ENCODE results near the gene LMBRD1.
"Not testable (repeated sequence)": the region's sequence is repeated elsewhere in the genome, so short reads cannot be mapped to it uniquely, and the experiment has no call there.

Gene LMBRD1

GRCh38 chr6:69812746-69813427 is 16.1 kb upstream of the LMBRD1 start:
- H3K27ac ChIP-seq, result no peak overlapping the region
- H3K4me3 ChIP-seq, result no peak overlapping the region
- H3K9ac ChIP-seq (ENCODE audit: insufficient read length), result no peak overlapping the region
- DNase-seq (ENCODE audit: low read depth, low spot score), result no peak
- TF ChIP-seq POLR2AphosphoS5 (IDR thresholded peaks at IDR 0.05; ENCODE audit: borderline replicate concordance, low read depth, low read length) (no peak), FOXP2 (optimal IDR thresholded peaks at IDR 0.05; ENCODE audit: control extremely low read depth, extremely low read length, insufficient read depth) (no peak), EZH2 (IDR thresholded peaks at IDR 0.05) (no peak)
- H3K9me3 ChIP-seq (ENCODE audit: low read depth, low read length), result no peaks in the 10 kb centered on the region
- no peaks in the 10 kb centered on the region for H3K36me3 ChIP-seq (ENCODE audit: insufficient read depth, low read length)

GRCh38 chr6:69802995-69803394 is 6.2 kb upstream of the LMBRD1 start:
- Histone ChIP-seq H3K27ac (no peak overlapping the region), H3K9me3 (ENCODE audit: low read depth, low read length) (no peaks in the 10 kb centered on the region), H3K9ac (ENCODE audit: insufficient read length) (no peak overlapping the region), H3K36me3 (ENCODE audit: insufficient read depth, low read length) (no peaks in the 10 kb centered on the region), H3K4me3 (no peak overlapping the region)
- TF ChIP-seq FOXP2 (optimal IDR thresholded peaks at IDR 0.05; ENCODE audit: control extremely low read depth, extremely low read length, insufficient read depth) (no peak), POLR2AphosphoS5 (IDR thresholded peaks at IDR 0.05; ENCODE audit: borderline replicate concordance, low read depth, low read length) (no peak)
- DNase-seq (ENCODE audit: low read depth, low spot score), result no peak

GRCh38 chr6:69801711-69802110 is 4.9 kb upstream of the LMBRD1 start:
- no peak for TF ChIP-seq POLR2AphosphoS5 (IDR thresholded peaks at IDR 0.05; ENCODE audit: borderline replicate concordance, low read depth, low read length)
- Histone ChIP-seq H3K4me3 (no peak overlapping the region), H3K36me3 (ENCODE audit: insufficient read depth, low read length) (no peaks in the 10 kb centered on the region), H3K9ac (ENCODE audit: insufficient read length) (no peak overlapping the region), H3K27ac (no peak overlapping the region), H3K9me3 (ENCODE audit: low read depth, low read length) (no peaks in the 10 kb centered on the region)
- no peak for DNase-seq (ENCODE audit: low read depth, low spot score)

GRCh38 chr6:69801225-69801624 is 4.4 kb upstream of the LMBRD1 start:
- H3K9ac ChIP-seq (ENCODE audit: insufficient read length), result no peak overlapping the region
- DNase-seq (ENCODE audit: low read depth, low spot score), result no peak
- H3K9me3 ChIP-seq (ENCODE audit: low read depth, low read length), result no peaks in the 10 kb centered on the region
- H3K4me3 ChIP-seq, result no peak overlapping the region
- TF ChIP-seq EZH2 (IDR thresholded peaks at IDR 0.05), result no peak
- TF ChIP-seq POLR2AphosphoS5 (IDR thresholded peaks at IDR 0.05; ENCODE audit: borderline replicate concordance, low read depth, low read length), result no peak
- no peak for TF ChIP-seq FOXP2 (optimal IDR thresholded peaks at IDR 0.05; ENCODE audit: control extremely low read depth, extremely low read length, insufficient read depth)
- no peaks in the 10 kb centered on the region for H3K36me3 ChIP-seq (ENCODE audit: insufficient read depth, low read length)
- no peak overlapping the region for H3K27ac ChIP-seq

GRCh38 chr6:69798796-69799195 is 2.0 kb upstream of the LMBRD1 start:
- not testable (repeated sequence) for H3K9me3 ChIP-seq (ENCODE audit: low read depth, low read length); H3K4me3 ChIP-seq; H3K36me3 ChIP-seq (ENCODE audit: insufficient read depth, low read length); H3K27ac ChIP-seq; H3K9ac ChIP-seq (ENCODE audit: insufficient read length); DNase-seq (ENCODE audit: low read depth, low spot score)

- Histone ChIP-seq H3K4me3 (peak overlapping the region; percentile 87), H3K36me3 (ENCODE audit: insufficient read depth, low read length) (no peaks in the 10 kb centered on the region), H3K27ac (peak overlapping the region; percentile 72), H3K9ac (ENCODE audit: insufficient read length) (peak overlapping the region; percentile 75), H3K9me3 (ENCODE audit: low read depth, low read length) (no peaks in the 10 kb centered on the region)
- no peak for DNase-seq (ENCODE audit: low read depth, low spot score)
- TF ChIP-seq FOXP2 (optimal IDR thresholded peaks at IDR 0.05; ENCODE audit: control extremely low read depth, extremely low read length, insufficient read depth) (no peak), POLR2AphosphoS5 (IDR thresholded peaks at IDR 0.05; ENCODE audit: borderline replicate concordance, low read depth, low read length) (no peak), EZH2 (IDR thresholded peaks at IDR 0.05) (no peak)
Observed at GRCh38 chr6:69796073-69796641, 653 bp downstream of the LMBRD1 start.

DNA sequence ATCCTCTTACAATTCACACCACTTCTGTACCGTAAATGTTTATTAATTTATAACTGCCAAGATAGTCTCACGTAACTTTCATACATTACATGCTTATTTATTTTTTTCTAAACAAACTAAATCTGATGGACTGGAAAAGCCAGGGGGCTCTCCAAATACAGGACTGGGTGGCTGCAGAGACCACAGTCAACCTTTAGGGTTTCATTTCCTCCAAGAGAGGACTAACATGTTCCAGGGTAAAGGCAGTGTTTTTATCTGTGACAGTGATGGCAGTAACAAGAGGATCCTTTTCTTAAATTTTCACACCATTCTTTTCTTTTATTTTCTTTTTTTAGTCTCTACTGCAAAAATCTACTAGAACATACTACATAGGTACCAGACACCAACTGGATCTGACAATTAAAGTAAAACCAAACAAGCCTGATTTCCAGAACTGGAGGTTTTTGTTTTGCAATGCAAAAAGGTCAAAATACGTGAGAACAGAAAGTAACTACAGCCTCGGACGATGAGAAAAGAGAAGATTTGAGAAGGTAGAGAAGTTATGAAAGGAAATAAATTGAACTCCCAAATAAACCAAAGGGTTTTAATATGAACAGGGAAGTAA is 1.2 kb downstream of the LMBRD1 start:
- Histone ChIP-seq H3K27ac (peak overlapping the region; percentile 72), H3K9me3 (ENCODE audit: low read depth, low read length) (no peaks in the 10 kb centered on the region), H3K36me3 (ENCODE audit: insufficient read depth, low read length) (no peaks in the 10 kb centered on the region), H3K4me3 (peak overlapping the region; percentile 87), H3K9ac (ENCODE audit: insufficient read length) (peak overlapping the region; percentile 75)
- no peak for DNase-seq (ENCODE audit: low read depth, low spot score)
- TF ChIP-seq EZH2 (IDR thresholded peaks at IDR 0.05), result no peak
- no peak for TF ChIP-seq FOXP2 (optimal IDR thresholded peaks at IDR 0.05; ENCODE audit: control extremely low read depth, extremely low read length, insufficient read depth)
- TF ChIP-seq POLR2AphosphoS5 (IDR thresholded peaks at IDR 0.05; ENCODE audit: borderline replicate concordance, low read depth, low read length), result no peak

GRCh38 chr6:69792292-69792691 is 4.5 kb downstream of the LMBRD1 start:
- Histone ChIP-seq H3K36me3 (ENCODE audit: insufficient read depth, low read length) (peaks cover 21% of the 10 kb centered on the region), H3K4me3 (no peak overlapping the region), H3K9ac (ENCODE audit: insufficient read length) (no peak overlapping the region), H3K27ac (peak overlapping the region; percentile 21; the same call in 1 of the 2 replicates), H3K9me3 (ENCODE audit: low read depth, low read length) (no peaks in the 10 kb centered on the region)
- DNase-seq (ENCODE audit: low read depth, low spot score), result no peak
- TF ChIP-seq POLR2AphosphoS5 (IDR thresholded peaks at IDR 0.05; ENCODE audit: borderline replicate concordance, low read depth, low read length), result no peak
- TF ChIP-seq EZH2 (IDR thresholded peaks at IDR 0.05), result no peak
- no peak for TF ChIP-seq FOXP2 (optimal IDR thresholded peaks at IDR 0.05; ENCODE audit: control extremely low read depth, extremely low read length, insufficient read depth)

DNA sequence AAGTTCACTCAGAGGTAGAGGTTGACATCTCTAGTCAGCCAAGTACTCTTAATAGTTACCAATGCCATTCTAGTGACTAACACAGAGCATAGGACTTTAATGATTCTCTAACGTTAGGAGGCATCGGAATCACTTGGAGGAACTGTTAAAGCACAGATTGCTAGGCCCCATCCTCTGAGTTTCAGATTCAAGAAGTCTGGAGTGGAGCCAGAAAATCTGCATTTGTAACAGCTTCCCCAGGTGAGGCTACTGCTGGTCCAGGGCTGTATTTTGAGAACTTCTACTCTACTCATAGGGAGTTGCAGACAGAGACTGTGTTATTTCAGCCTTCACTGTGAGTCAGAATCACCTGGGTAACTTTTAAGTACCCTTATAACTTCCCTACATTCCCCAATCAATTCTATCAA is 5.7 kb downstream of the LMBRD1 start:
- H3K9me3 ChIP-seq (ENCODE audit: low read depth, low read length), result no peaks in the 10 kb centered on the region
- H3K27ac ChIP-seq, result peak overlapping the region; percentile 47
- TF ChIP-seq FOXP2 (optimal IDR thresholded peaks at IDR 0.05; ENCODE audit: control extremely low read depth, extremely low read length, insufficient read depth) (no peak), EZH2 (IDR thresholded peaks at IDR 0.05) (no peak), POLR2AphosphoS5 (IDR thresholded peaks at IDR 0.05; ENCODE audit: borderline replicate concordance, low read depth, low read length) (no peak)
- H3K4me3 ChIP-seq, result no peak overlapping the region
- H3K36me3 ChIP-seq (ENCODE audit: insufficient read depth, low read length), result peaks cover 24% of the 10 kb centered on the region
- DNase-seq (ENCODE audit: low read depth, low spot score), result no peak
- H3K9ac ChIP-seq (ENCODE audit: insufficient read length), result no peak overlapping the region
